Measurements from ENCODE around the gene ADI1.
"Not testable (repeated sequence)": the region's sequence is repeated elsewhere in the genome, so short reads cannot be mapped to it uniquely, and the experiment has no call there.

ADI1 gene

DNA sequence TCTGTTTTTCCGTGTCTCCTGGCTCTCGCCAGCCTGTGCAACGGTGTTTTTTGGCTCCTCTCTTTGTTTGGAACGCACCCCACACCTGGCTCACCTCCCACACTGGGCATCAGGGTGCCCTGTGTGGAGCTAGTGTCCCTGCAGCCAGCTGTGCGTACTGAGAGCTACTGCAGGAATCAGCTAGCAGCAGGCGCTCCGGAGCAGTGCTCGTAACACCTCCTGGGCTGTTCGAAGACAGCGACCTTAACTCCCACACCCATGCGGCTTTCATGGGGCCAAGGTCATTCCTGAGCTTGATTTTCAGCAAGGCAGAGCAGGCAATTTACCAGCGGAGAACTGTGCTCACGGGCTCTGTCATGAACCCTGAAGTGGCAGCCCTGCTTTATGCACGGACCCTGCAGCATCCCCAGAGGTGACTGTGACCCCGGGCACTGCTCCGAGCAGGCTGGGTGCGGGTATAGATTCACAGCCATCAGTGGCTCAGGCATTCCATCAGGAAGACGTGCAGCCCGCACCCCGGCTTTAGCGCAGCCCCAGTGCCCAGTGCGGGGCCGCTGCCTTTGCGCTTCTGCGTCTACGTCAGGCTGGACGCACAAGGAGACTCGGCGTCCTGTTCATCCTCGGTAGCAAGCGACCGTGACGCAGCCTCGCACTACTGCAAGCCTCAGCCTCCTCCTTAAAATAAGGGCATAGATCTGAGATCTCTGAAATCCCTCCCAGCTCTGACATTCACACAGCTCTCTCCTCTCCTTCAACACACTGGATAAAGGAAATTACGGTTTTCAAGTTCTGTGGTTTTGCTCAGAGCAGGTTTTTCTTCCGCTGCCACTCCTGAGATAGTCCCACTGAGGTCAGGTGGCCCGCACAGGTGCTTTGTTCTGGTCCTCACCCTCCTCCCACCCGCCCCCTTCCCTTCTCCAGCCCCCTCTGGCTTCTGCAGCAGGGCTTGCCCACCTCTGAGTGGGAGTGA is 58.2 kb downstream of the ADI1 start:
- peaks cover 15% of the 10 kb centered on the region for H3K36me3 Mint-ChIP-seq (ENCODE audit: low read depth)
- H3K27ac Mint-ChIP-seq = no peak overlapping the region
- ATAC-seq = no peak

DNA sequence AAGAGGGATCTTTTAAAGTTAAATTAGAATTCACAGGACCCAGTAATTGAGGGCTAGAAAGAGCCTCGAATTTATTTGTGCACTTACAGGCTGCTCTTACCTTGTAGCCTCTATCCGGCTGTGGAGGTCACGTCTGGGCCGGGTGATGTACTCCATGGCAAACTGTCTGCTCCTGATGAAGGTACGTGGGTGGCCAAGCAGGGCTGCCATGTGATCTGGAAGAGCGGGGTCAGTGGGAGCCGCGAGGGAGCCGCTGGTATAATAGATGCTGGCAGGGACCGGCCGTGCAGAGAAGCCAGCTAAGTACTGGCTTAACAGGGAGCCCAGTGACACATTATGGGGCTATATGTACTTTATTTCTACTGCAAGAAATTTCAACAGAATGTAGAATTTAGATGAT is 59.2 kb downstream of the ADI1 start:
- DNase-seq = no peak
- Mint-ChIP-seq H3K9me3 (no peaks in the 10 kb centered on the region), H3K27ac (no peak overlapping the region), H3K4me1 (peaks cover 3% of the 10 kb centered on the region), H3K27me3 (no peaks in the 10 kb centered on the region), H3K36me3 (ENCODE audit: low read depth) (peaks cover 19% of the 10 kb centered on the region), H3K4me3 (no peak overlapping the region)
- no peak for ATAC-seq

More for the DNA sequence above, 58.2 kb downstream of the ADI1 start:
- H3K4me1 Mint-ChIP-seq = peaks cover 3% of the 10 kb centered on the region
- H3K4me3 Mint-ChIP-seq = no peak overlapping the region
- H3K9me3 Mint-ChIP-seq = no peaks in the 10 kb centered on the region
- no peaks in the 10 kb centered on the region for H3K27me3 Mint-ChIP-seq
- DNase-seq = no peak

DNA sequence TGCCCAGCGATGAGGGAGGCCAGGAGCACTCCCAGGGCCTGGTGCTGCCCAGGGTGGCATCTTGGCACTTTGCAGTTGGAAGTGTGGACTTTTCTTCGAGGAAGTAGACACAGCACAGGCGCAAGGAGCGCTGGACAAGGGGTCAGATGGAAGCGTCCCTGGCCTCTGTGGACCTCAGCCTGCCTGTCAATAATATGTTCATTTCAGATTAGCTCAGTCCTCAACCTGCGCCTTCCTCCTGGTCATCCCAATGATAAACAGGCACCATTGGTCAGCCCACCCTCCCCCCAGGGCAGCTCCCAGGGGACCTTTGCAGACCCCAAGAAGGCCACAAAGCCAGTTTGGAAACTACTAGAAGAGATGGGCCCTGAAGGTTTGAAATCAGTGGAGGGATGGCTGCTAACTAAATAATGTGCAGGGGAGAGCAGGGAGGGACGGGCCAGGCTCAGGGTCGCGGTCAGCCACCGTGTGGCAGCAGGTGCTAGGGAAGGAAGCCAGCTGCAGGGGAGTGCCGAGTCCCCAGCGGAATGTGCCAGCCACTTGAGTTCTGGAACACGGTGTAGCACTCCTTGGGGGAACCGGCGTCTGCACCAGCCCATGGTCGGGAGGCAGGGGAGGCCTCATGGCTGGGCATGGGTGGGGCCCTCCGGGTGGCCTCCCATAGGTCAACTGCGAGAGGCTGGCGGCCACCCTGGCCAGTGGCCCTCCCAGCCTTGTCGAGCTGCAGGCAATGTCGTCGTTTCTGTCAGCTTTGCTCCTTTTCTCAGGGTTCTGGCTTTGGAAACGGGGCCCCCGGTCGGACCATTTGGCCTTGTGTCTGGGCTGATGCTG is 59.9 kb downstream of the ADI1 start:
- no peak for ATAC-seq
- H3K27me3 Mint-ChIP-seq = no peaks in the 10 kb centered on the region
- H3K36me3 Mint-ChIP-seq (ENCODE audit: low read depth) = peaks cover 17% of the 10 kb centered on the region
- no peak overlapping the region for H3K4me3 Mint-ChIP-seq
- no peak overlapping the region for H3K27ac Mint-ChIP-seq
- no peaks in the 10 kb centered on the region for H3K9me3 Mint-ChIP-seq
- DNase-seq = no peak
- H3K4me1 Mint-ChIP-seq = peaks cover 3% of the 10 kb centered on the region

DNA sequence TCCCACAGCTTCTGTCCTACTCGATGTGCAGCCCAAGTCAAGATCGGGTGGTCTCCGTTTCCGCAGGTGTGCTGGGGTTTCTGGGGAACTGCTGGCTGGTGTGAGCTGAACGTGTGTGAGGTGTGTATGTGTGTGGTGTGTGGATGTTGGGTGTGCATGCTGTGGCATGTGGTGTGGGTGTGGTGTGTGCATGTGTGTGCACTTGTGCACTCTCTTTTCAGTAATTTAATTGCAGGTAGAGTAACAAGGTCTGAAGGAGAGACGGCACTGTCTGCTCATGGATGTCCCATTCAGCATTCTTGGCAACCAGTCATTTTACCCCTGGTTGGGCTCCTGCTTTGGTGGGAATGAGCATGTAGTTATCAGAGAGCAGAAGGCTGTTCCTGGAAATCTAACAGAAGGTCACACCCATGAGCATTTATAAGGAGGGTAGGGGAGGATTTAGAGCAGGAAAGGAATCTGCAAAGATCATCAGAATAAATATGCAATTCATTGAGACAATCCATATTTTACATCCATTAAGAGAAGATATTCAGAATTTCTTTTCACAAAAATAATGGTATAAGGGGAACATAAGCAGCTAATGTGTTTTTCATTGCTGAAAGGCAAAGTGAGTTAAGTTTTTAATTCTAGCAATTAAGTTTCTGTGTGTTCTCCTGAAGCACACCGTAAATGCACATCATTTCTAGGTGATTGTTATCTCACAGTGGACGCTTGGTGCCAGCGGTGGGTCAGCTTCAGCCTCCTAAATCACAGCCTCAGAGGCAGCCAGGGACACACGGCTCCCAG is 60.7 kb downstream of the ADI1 start:
- Mint-ChIP-seq H3K9me3 (no peaks in the 10 kb centered on the region), H3K27ac (no peak overlapping the region), H3K4me1 (peaks cover 3% of the 10 kb centered on the region), H3K36me3 (ENCODE audit: low read depth) (peaks cover 19% of the 10 kb centered on the region), H3K27me3 (no peaks in the 10 kb centered on the region), H3K4me3 (no peak overlapping the region)
- DNase-seq (no peak), ATAC-seq (no peak)

DNA sequence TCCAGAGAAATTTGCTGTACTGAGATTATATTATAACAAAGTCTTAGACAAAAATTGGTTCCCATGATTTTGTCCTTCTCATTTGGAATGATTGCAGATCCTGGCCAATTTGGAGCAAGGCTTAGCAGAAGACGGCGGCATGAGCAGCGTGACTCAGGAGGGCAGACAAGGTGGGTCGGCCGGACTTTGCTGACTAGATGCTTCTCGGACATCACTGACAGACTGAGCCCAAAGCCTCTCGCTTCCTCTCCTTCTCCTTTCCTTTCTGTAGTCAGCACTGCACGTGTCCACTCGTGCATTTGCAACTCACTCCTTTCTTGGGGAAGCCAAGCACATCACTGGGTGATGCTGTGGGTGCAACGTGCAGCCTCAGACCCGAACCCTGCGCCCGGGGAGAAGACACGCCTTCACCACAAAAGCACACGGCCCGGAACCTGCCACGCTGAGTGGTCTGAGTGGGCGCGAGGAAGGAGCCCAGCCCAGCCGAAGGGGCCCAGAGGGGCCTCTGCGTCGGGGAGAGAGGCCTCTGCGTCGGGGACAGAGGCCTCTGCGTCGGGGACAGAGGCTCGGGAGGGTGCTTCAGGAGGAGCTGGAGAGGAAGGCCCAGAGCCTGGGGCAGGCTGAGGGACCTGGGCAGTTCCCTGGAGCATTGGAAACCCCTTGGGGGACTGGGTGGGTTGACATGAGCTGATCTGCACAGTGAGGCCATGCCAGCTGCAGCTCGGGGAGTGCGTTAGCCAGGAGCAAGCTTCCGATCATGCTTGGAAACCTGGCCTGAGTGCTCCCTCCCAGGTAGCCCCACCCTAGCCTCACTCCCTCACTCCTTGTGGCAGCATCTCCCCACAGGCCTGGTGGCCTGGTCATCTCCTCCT is 61.6 kb downstream of the ADI1 start:
- no peak overlapping the region for H3K27ac Mint-ChIP-seq
- no peaks in the 10 kb centered on the region for H3K9me3 Mint-ChIP-seq
- no peak overlapping the region for H3K4me3 Mint-ChIP-seq
- ATAC-seq = no peak
- H3K36me3 Mint-ChIP-seq (ENCODE audit: low read depth) = peaks cover 19% of the 10 kb centered on the region
- DNase-seq = no peak
- H3K4me1 Mint-ChIP-seq = peaks cover 3% of the 10 kb centered on the region
- no peaks in the 10 kb centered on the region for H3K27me3 Mint-ChIP-seq

DNA sequence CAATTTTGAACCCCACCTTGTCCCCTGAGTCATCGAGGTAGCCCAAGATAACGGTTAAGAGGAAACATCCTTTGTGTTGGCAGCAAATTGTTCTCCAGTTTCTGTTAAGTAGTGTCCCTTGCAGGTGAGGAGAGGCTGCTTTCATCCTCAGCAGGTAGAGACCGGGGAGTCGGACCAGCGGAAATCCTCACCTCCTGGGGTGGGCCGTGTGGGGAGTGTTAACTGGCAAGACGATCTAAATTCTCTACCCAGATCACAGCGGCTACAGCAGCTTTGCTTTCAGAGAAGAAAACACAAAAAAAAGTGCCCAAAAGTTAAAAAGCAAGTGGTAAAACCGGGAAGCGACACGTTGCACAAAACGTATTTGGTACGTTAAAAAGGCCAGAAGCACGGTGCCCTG is 63.2 kb downstream of the ADI1 start:
- Mint-ChIP-seq H3K36me3 (ENCODE audit: low read depth) (peaks cover 22% of the 10 kb centered on the region), H3K9me3 (no peaks in the 10 kb centered on the region), H3K27me3 (no peaks in the 10 kb centered on the region), H3K4me3 (no peak overlapping the region), H3K27ac (no peak overlapping the region), H3K4me1 (no peaks in the 10 kb centered on the region)
- DNase-seq (no peak), ATAC-seq (no peak)

DNA sequence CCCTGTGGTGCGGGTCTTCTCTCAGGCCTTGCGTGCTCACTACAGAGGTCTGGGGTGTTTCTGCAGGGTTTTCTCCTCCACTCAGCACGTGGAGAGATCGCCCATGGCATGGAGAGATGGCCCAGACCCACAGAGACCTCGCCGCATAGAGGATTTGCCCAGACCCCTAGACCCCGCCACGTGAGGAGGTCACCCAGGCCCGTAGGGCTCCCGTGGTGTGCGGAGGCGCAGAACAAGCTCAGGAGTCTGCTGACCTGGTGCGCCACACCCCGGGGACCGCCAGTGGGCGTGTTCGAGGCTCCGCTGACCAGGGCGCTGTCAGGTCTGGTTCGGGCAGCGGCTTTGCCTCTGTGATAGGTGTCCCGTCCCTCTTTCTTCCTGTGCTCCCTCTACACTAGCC is 64.5 kb downstream of the ADI1 start:
- DNase-seq (no peak), ATAC-seq (no peak)
- Mint-ChIP-seq H3K4me3 (no peak overlapping the region), H3K36me3 (ENCODE audit: low read depth) (peaks cover 23% of the 10 kb centered on the region), H3K9me3 (no peaks in the 10 kb centered on the region), H3K27ac (no peak overlapping the region), H3K4me1 (no peaks in the 10 kb centered on the region), H3K27me3 (no peaks in the 10 kb centered on the region)

DNA sequence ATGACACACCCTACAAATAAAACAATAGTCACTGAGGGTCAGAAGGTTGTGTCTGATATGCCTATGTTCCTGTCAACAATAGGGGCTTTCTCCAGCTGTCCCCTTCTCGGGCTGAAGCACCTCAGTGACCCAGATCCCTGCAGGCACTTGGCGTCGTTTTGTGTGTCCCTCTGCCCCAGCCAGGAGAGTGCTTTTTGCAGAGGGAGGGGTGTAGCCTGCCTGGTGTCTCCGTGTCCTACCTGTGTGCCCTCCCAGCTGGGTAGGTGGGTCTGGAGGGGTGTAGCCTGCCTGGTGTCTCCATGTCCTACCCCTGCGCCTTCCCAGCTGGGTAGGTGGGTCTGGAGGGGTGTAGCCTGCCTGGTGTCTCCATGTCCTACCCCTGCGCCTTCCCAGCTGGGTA is 65.3 kb downstream of the ADI1 start:
- H3K27me3 Mint-ChIP-seq, H3K27ac Mint-ChIP-seq, H3K4me3 Mint-ChIP-seq, H3K4me1 Mint-ChIP-seq, ATAC-seq, H3K9me3 Mint-ChIP-seq, DNase-seq: not testable (repeated sequence)
- H3K36me3 Mint-ChIP-seq (ENCODE audit: low read depth) = peaks cover 23% of the 10 kb centered on the region

DNA sequence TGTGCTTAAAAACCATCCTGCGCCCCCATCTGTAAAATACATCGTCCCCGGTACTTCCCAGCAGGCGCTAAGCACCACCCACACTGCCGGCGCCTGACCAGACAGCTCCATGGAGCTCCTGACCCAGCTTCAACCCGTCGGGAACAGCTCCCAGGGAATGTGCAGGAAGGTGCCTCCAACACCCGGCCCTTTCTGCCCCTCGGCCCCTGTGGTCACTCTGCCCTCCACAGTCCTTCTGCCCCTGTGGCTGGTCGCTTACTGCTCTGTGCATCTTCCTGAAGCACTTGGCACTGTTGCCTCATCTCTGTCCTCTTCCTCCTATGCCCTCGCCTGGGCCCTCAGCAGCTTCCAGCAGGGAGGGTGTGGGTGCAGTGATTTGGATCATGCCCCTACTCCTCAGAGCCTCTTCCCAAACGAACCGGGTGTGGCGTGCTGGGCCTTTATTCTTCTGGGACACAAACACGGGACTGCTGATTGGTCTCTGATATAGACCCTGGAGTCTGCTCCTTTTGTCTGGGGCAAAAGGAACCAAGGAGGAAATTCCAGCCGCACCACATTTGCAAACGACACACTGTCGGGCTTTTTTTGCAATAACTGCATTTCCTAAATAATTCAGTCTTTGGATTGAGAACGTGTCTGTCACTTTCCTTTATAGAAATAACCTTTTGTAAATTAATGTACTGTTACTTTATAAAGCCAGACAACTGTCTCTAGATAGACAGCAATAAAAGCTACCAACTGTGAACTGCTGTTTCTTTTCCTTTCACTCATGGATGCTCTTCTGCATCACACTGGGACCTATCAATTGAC is 65.9 kb downstream of the ADI1 start:
- H3K27me3 Mint-ChIP-seq = no peaks in the 10 kb centered on the region
- DNase-seq (no peak), ATAC-seq (no peak)
- no peaks in the 10 kb centered on the region for H3K9me3 Mint-ChIP-seq
- no peak overlapping the region for H3K4me3 Mint-ChIP-seq
- H3K27ac Mint-ChIP-seq = no peak overlapping the region
- peaks cover 20% of the 10 kb centered on the region for H3K36me3 Mint-ChIP-seq (ENCODE audit: low read depth)
- H3K4me1 Mint-ChIP-seq = no peaks in the 10 kb centered on the region

DNA sequence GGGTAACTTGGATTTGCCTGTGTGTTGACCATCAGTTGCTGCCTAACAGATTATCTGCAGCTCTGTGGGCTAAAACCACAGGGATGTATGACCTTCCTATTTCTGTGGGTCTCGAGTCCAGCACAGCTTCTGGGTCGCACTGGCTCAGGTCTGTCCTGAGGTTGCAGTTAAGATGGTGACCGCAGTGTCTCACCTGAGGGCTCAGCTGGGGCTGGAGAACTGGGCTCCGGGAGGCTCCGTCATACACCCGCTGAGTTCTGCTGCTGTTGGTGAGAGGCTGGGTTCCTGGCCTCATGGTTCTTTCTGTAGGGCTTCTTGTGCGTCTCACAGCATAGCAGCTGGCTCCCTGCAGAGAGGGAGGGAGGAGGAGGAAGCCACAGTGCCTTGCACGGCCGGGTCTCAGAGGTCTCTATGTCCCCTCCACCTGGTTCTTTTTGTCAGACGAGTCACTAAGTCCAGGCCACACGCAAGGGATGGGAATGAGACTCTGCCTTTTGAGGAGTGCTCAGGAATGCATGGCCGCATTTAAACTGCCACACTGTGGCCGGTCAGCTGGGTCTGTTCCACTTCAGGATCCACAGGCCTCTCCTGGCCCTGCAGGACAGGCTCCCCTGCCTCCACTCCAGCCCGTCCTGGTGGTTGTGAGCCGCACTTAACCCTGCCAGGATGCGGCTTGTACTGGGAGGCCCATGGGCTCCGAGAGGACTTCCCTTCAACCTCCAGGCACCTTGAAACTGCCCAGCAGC is 67.2 kb downstream of the ADI1 start:
- H3K36me3 Mint-ChIP-seq (ENCODE audit: low read depth) = peaks cover 17% of the 10 kb centered on the region
- ATAC-seq = no peak

DNA sequence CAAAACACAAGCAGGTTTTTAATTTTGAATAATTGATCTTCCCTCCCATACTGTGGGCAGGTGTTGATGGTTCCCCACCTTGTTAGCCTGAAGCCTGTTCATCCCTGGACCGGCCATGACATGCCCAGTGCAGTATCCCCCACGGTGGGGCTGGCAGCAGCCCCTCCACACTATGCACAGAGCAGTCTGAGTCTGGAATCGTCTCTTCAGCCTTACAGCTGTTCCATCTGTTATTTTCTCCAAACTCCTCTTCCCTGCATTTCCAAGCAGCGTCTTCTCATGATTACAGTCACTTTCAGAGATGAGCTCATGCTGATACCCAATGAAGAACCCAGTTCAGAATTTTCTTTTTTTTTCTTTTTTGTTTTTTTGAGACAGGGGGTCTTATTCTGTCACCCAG is 68.2 kb downstream of the ADI1 start:
- Mint-ChIP-seq H3K27me3 (no peaks in the 10 kb centered on the region), H3K27ac (no peak overlapping the region), H3K36me3 (ENCODE audit: low read depth) (peaks cover 14% of the 10 kb centered on the region), H3K9me3 (no peaks in the 10 kb centered on the region), H3K4me1 (no peaks in the 10 kb centered on the region), H3K4me3 (no peak overlapping the region)
- ATAC-seq (no peak), DNase-seq (no peak)

More for the DNA sequence above, 67.2 kb downstream of the ADI1 start:
- no peaks in the 10 kb centered on the region for H3K27me3 Mint-ChIP-seq
- H3K9me3 Mint-ChIP-seq = no peaks in the 10 kb centered on the region
- H3K4me3 Mint-ChIP-seq = no peak overlapping the region
- DNase-seq = no peak
- H3K4me1 Mint-ChIP-seq = no peaks in the 10 kb centered on the region
- no peak overlapping the region for H3K27ac Mint-ChIP-seq

DNA sequence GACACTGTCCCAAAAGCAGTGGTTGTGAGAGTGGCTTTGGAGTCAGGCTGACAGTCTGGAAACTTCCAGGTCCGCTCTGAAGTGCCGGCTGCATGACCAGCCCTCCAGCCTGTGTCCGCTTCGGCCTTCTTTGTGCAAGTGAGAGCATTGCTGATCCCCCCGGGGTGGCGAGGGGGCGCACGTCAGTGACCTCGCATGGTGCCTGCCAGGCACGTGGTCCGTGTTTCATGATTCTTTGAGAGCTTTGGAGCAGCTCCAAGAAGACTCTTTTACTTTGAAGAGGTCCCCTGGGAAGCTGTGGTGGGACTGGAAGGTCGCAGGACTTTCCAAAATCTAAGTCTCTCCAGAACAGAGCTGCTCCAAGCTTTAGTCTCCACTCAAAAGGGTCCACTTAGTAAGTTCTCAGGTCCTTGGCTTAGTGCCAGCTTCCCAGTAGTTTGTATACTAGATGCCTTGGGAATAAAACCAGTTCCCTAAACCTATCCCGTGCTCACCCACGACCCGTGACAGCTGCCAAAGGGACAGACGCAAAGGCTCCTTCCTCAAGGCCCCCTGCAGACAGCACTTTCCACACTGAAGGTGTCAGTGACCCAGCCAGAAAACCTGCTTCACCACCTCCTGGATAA is 68.8 kb downstream of the ADI1 start:
- ATAC-seq = no peak
- no peak for DNase-seq
- H3K4me3 Mint-ChIP-seq = no peak overlapping the region
- H3K9me3 Mint-ChIP-seq = no peaks in the 10 kb centered on the region
- H3K36me3 Mint-ChIP-seq (ENCODE audit: low read depth) = peaks cover 16% of the 10 kb centered on the region
- no peaks in the 10 kb centered on the region for H3K27me3 Mint-ChIP-seq
- H3K4me1 Mint-ChIP-seq = no peaks in the 10 kb centered on the region
- no peak overlapping the region for H3K27ac Mint-ChIP-seq
